MV-4-11 (cell line): ENCODE data around the gene OR4D9.
"Not testable (repeated sequence)": the region's sequence is repeated elsewhere in the genome, so short reads cannot be mapped to it uniquely, and the experiment has no call there.

ENCODE experiments used
- DNase-seq: peaks from one replicate; lab custom pipeline; 2025; lab: John Stamatoyannopoulos, UW

The OR4D9 gene

GRCh38 chr11:59510941-59511589 is at the start of gene OR4D9:
TSS of gene OR4D9 (plus strand) at chr11:59511539. CDS start at chr11:59514913, 3,374 bp downstream.
- DNase-seq: peak; percentile 80

GRCh38 chr11:59463190-59463641 is 48.1 kb upstream of the OR4D9 start:
- no peak for DNase-seq

GRCh38 chr11:59473015-59473414 is 38.3 kb upstream of the OR4D9 start, which contains the start of gene OR4D10:
TSS of gene OR4D10 (plus strand) at chr11:59473315. CDS start at chr11:59477430, 4,115 bp downstream.
- DNase-seq: no peak

GRCh38 chr11:59475176-59475575 is 36.2 kb upstream of the OR4D9 start:
- DNase-seq: no peak

GRCh38 chr11:59479906-59480305 is 31.4 kb upstream of the OR4D9 start:
- DNase-seq: no peak

- no peak for DNase-seq
These were observed 31.0 kb upstream of the OR4D9 start for GRCh38 chr11:59480359-59480758.

- no peak for DNase-seq
These were observed 9.4 kb upstream of the OR4D9 start for GRCh38 chr11:59501931-59502330.

GRCh38 chr11:59503276-59503675 is 8.1 kb upstream of the OR4D9 start, which contains the start of gene OR4D11:
TSS of gene OR4D11 (plus strand) at chr11:59503576. CDS start at chr11:59503576, 0 bp downstream.
- DNase-seq: no peak

GRCh38 chr11:59511675-59512074 is 336 bp downstream of the OR4D9 start:
- DNase-seq: no peak

- DNase-seq: not testable (repeated sequence)
These were observed 8.8 kb downstream of the OR4D9 start for GRCh38 chr11:59520139-59520538.

- DNase-seq: no peak
These were observed 9.4 kb downstream of the OR4D9 start for GRCh38 chr11:59520741-59521140.

- DNase-seq: no peak
These were observed 12.2 kb downstream of the OR4D9 start for GRCh38 chr11:59523541-59523940.

- DNase-seq: no peak
These were observed 17.4 kb downstream of the OR4D9 start for GRCh38 chr11:59528711-59529110.

GRCh38 chr11:59532620-59533019 is 21.3 kb downstream of the OR4D9 start:
- DNase-seq: no peak

- DNase-seq: no peak
These were observed 23.3 kb downstream of the OR4D9 start for GRCh38 chr11:59534676-59535075.

- DNase-seq: no peak
These were observed 30.9 kb downstream of the OR4D9 start for GRCh38 chr11:59542142-59542810.

GRCh38 chr11:59543713-59544112 is 32.4 kb downstream of the OR4D9 start:
- not testable (repeated sequence) for DNase-seq

GRCh38 chr11:59544869-59545178 is 33.5 kb downstream of the OR4D9 start:
- DNase-seq: no peak

GRCh38 chr11:59545179-59546020 is 34.1 kb downstream of the OR4D9 start:
- no peak for DNase-seq

- peak; percentile 78 for DNase-seq
These were observed 36.4 kb downstream of the OR4D9 start for GRCh38 chr11:59547605-59548308.

GRCh38 chr11:59548309-59548656 is 36.9 kb downstream of the OR4D9 start:
- DNase-seq: no peak

GRCh38 chr11:59550368-59550841 is 39.1 kb downstream of the OR4D9 start:
- DNase-seq: peak; percentile 91
